Measurements from ENCODE around the gene ZNF618.

Gene ZNF618

GRCh38 chr9:114088571-114089170 lies 212.6 kb downstream of the ZNF618 start:
- no peak for DNase-seq

- no peak for DNase-seq
Measured at GRCh38 chr9:114089206-114089840, 213.2 kb downstream of the ZNF618 start.

- DNase-seq: no peak
Measured at GRCh38 chr9:114090798-114091197, 214.7 kb downstream of the ZNF618 start.

GRCh38 chr9:114091711-114092110 lies 215.6 kb downstream of the ZNF618 start:
- DNase-seq: no peak

- DNase-seq: no peak
Measured at GRCh38 chr9:114092336-114092735, 216.2 kb downstream of the ZNF618 start.

- DNase-seq: no peak
Measured at GRCh38 chr9:114093031-114093471, 216.9 kb downstream of the ZNF618 start.

GRCh38 chr9:114093761-114094505 lies 217.8 kb downstream of the ZNF618 start:
- no peak for DNase-seq

GRCh38 chr9:114094971-114095370 lies 218.9 kb downstream of the ZNF618 start:
- no peak for DNase-seq

GRCh38 chr9:114096041-114096511 lies 220.0 kb downstream of the ZNF618 start:
- no peak for DNase-seq

- no peak for DNase-seq
Measured at GRCh38 chr9:114096866-114097612, 220.9 kb downstream of the ZNF618 start.

GRCh38 chr9:114097613-114098020 lies 221.5 kb downstream of the ZNF618 start:
- no peak for DNase-seq

- DNase-seq: no peak
Measured at GRCh38 chr9:114098021-114098935, 222.2 kb downstream of the ZNF618 start.

- DNase-seq: no peak
Measured at GRCh38 chr9:114098936-114099668, 223.0 kb downstream of the ZNF618 start, which contains the start of gene KIF12. KIF12 (minus strand) TSS chr9:114099292; CDS start chr9:114099276, 16 bp downstream.

- DNase-seq: no peak
Measured at GRCh38 chr9:114099669-114100270, 223.7 kb downstream of the ZNF618 start.

- DNase-seq: no peak
Measured at GRCh38 chr9:114100536-114100935, 224.4 kb downstream of the ZNF618 start.

- no peak for DNase-seq
Measured at GRCh38 chr9:114102484-114102883, 226.4 kb downstream of the ZNF618 start.

- no peak for DNase-seq
Measured at GRCh38 chr9:114105236-114105635, 229.1 kb downstream of the ZNF618 start.

Data from NCI-H2081 treated with DMSO at 0.1 percent for 48 hours (cell line).